Stimulated activated CD8-positive, alpha-beta memory T cell treated with anti-CD3 and anti-CD28 coated beads, Interleukin-4, amount 100 ng/mL, for 48 hours (primary cell): ENCODE data around the gene CSTF3.
"Not testable (repeated sequence)": the region's sequence is repeated elsewhere in the genome, so short reads cannot be mapped to it uniquely, and the experiment has no call there.

Experiments
- DNase-seq: peaks from one replicate; pipeline ENCODE4 v3.0.0-alpha.2; 2020

CSTF3 gene

GRCh38 chr11:33160136-33160535, 1.1 kb downstream of the CSTF3 start:
- DNase-seq: no peak

- not testable (repeated sequence) for DNase-seq
Observed at GRCh38 chr11:33159378-33159867, 1.9 kb downstream of the CSTF3 start.

- DNase-seq: no peak
Observed at GRCh38 chr11:33158596-33159275, 2.5 kb downstream of the CSTF3 start.

- DNase-seq: no peak
Observed at GRCh38 chr11:33157103-33158027, 3.9 kb downstream of the CSTF3 start.

- no peak for DNase-seq
Observed at GRCh38 chr11:33151399-33151798, 9.9 kb downstream of the CSTF3 start.

GRCh38 chr11:33147559-33147958, 13.7 kb downstream of the CSTF3 start:
- no peak for DNase-seq

- no peak for DNase-seq
Observed at GRCh38 chr11:33135768-33136443, 25.4 kb downstream of the CSTF3 start.

GRCh38 chr11:33135216-33135615, 26.1 kb downstream of the CSTF3 start:
- DNase-seq: no peak

- no peak for DNase-seq
Observed at GRCh38 chr11:33134276-33134675, 27.0 kb downstream of the CSTF3 start.

- DNase-seq: no peak
Observed at GRCh38 chr11:33133761-33134160, 27.5 kb downstream of the CSTF3 start.

GRCh38 chr11:33132510-33132909, 28.8 kb downstream of the CSTF3 start:
- DNase-seq: no peak

GRCh38 chr11:33128739-33129138, 32.5 kb downstream of the CSTF3 start:
- DNase-seq: no peak

- no peak for DNase-seq
Observed at GRCh38 chr11:33125611-33126010, 35.7 kb downstream of the CSTF3 start.

GRCh38 chr11:33125025-33125424, 36.3 kb downstream of the CSTF3 start:
- DNase-seq: no peak

- not testable (repeated sequence) for DNase-seq
Observed at GRCh38 chr11:33122696-33123095, 38.6 kb downstream of the CSTF3 start.

- no peak for DNase-seq
Observed at GRCh38 chr11:33116535-33116934, 44.7 kb downstream of the CSTF3 start.

GRCh38 chr11:33110083-33110482, 51.2 kb downstream of the CSTF3 start:
- DNase-seq: no peak

- DNase-seq: no peak
Observed at GRCh38 chr11:33109294-33109895, 51.9 kb downstream of the CSTF3 start.

- DNase-seq: no peak
Observed at GRCh38 chr11:33103836-33104235, 57.4 kb downstream of the CSTF3 start.

- DNase-seq: no peak
Observed at GRCh38 chr11:33094157-33094556, 67.1 kb downstream of the CSTF3 start.

- DNase-seq: no peak
Observed at GRCh38 chr11:33089776-33090175, 71.5 kb downstream of the CSTF3 start.

- no peak for DNase-seq
Observed at GRCh38 chr11:33086017-33086416, 75.3 kb downstream of the CSTF3 start.

- DNase-seq: no peak
Observed at GRCh38 chr11:33083918-33084317, 77.4 kb downstream of the CSTF3 start.
